ENCODE data around the gene RYK.

GRCh38 chr3:134267996-134268395 is 17.3 kb upstream of the RYK start:
- TF ChIP-seq CTCF (conservative IDR thresholded peaks at IDR 0.05 in 1 of 2, IDR thresholded peaks at IDR 0.05 in 1 of 2; ENCODE audit: low read depth in 1 of 2, low read length in 2 of 2) (no peak), EZH2 (IDR thresholded peaks at IDR 0.05; ENCODE audit: low read length, missing control alignments) (no peak)
